ENCODE results near the gene ACACB. TPM values are rescaled to one million over a fixed set of nuclear protein-coding genes. Genes with fewer than 3 reads are reported as not detected.

Gene ACACB
- total RNA-seq, 2 donors from 2014 or later: 6.8 to 12.7 TPM

DNA sequence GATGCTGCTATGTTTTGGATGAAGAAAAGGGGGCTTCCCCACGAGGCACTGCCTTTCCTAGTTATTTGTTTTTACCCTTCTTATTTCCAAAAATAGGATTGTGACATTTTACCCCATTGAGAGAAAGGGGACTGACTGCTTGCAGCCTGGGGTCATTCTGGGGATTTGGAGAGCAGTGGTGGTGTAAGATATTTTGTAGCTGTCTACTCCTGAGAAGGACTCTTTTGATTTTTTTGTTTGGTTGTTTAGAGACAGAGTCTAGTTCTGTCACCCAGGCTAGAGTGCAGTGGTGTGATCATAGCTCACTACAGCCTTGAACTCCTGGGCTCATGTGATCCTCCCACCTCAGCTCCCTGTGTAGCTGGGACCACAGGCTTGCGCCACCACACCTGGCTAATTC lies 113.8 kb downstream of the ACACB start:
- Histone ChIP-seq H3K4me1 (ENCODE audit: control insufficient read depth, insufficient read depth, low read length) (no peaks in the 10 kb centered on the region), H3K27ac (ENCODE audit: low read depth, low read length) (no peak overlapping the region), H3K4me3 (ENCODE audit: low read length) (no peak overlapping the region), H3K9me3 (ENCODE audit: control insufficient read depth, low read length) (no peaks in the 10 kb centered on the region), H3K36me3 (ENCODE audit: control insufficient read depth, insufficient read depth, low read length) (no peaks in the 10 kb centered on the region), H3K27me3 (ENCODE audit: control insufficient read depth, insufficient read depth, low read length, poor library complexity, severe bottlenecking) (no peaks in the 10 kb centered on the region), H3K9ac (ENCODE audit: extremely low read depth, low read length, poor library complexity, severe bottlenecking) (no peak overlapping the region)
- TF ChIP-seq, protein P1, sequence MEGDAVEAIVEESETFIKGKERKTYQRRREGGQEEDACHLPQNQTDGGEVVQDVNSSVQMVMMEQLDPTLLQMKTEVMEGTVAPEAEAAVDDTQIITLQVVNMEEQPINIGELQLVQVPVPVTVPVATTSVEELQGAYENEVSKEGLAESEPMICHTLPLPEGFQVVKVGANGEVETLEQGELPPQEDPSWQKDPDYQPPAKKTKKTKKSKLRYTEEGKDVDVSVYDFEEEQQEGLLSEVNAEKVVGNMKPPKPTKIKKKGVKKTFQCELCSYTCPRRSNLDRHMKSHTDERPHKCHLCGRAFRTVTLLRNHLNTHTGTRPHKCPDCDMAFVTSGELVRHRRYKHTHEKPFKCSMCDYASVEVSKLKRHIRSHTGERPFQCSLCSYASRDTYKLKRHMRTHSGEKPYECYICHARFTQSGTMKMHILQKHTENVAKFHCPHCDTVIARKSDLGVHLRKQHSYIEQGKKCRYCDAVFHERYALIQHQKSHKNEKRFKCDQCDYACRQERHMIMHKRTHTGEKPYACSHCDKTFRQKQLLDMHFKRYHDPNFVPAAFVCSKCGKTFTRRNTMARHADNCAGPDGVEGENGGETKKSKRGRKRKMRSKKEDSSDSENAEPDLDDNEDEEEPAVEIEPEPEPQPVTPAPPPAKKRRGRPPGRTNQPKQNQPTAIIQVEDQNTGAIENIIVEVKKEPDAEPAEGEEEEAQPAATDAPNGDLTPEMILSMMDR (conservative IDR thresholded peaks at IDR 0.05): no peak
- H3K36me3 Mint-ChIP-seq (ENCODE audit: low read depth): no peaks in the 10 kb centered on the region
- H3K27me3 Mint-ChIP-seq (ENCODE audit: insufficient read depth): no peaks in the 10 kb centered on the region
- DNase-seq: no peak
- no peaks in the 10 kb centered on the region for H3K9me3 Mint-ChIP-seq
- no peak overlapping the region for H3K27ac Mint-ChIP-seq
- H3K4me3 Mint-ChIP-seq: no peak overlapping the region
- WGBS, 2 experiments (ENCODE audit: insufficient coverage in 1 of 2, insufficient read length in 1 of 2): 86 to 100% methylated on average over 1 to 2 of the region's 2 CpGs
- H3K4me1 Mint-ChIP-seq: no peaks in the 10 kb centered on the region

DNA sequence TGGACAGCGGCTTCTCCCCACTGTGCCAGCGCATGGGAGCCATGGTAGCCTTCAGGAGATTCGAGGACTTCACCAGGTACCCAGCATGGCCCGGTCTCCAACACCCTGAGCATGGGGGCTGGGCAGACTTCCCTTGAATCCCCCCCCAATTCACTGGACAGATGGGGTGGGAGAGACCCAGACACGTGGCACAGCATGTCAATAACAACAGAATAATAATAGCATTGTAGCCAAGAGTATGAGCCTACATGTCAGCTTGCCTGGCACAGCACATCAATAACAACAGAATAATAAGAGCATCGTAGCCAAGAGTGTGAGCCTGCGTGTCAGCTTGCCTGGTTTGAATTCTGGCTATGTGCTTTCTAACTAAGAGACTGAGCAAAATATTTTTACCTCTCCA lies 116.3 kb downstream of the ACACB start:
- no peaks in the 10 kb centered on the region for H3K27me3 Mint-ChIP-seq (ENCODE audit: insufficient read depth)
- no peaks in the 10 kb centered on the region for H3K9me3 Mint-ChIP-seq
- Histone ChIP-seq H3K36me3 (ENCODE audit: control insufficient read depth, insufficient read depth, low read length) (no peaks in the 10 kb centered on the region), H3K27me3 (ENCODE audit: control insufficient read depth, insufficient read depth, low read length, poor library complexity, severe bottlenecking) (no peaks in the 10 kb centered on the region), H3K27ac (ENCODE audit: low read depth, low read length) (no peak overlapping the region), H3K4me3 (ENCODE audit: low read length) (no peak overlapping the region), H3K9me3 (ENCODE audit: control insufficient read depth, low read length) (no peaks in the 10 kb centered on the region), H3K4me1 (ENCODE audit: control insufficient read depth, insufficient read depth, low read length) (no peaks in the 10 kb centered on the region), H3K9ac (ENCODE audit: extremely low read depth, low read length, poor library complexity, severe bottlenecking) (no peak overlapping the region)
- H3K36me3 Mint-ChIP-seq (ENCODE audit: low read depth): no peaks in the 10 kb centered on the region
- no peak overlapping the region for H3K27ac Mint-ChIP-seq
- 90 to 93% methylated on average over 3 to 7 of the region's 7 CpGs for WGBS, 2 experiments (ENCODE audit: insufficient coverage in 1 of 2, insufficient read length in 1 of 2)
- H3K4me3 Mint-ChIP-seq: no peak overlapping the region
- DNase-seq: no peak
- TF ChIP-seq, protein P1 (conservative IDR thresholded peaks at IDR 0.05): no peak
- no peaks in the 10 kb centered on the region for H3K4me1 Mint-ChIP-seq

DNA sequence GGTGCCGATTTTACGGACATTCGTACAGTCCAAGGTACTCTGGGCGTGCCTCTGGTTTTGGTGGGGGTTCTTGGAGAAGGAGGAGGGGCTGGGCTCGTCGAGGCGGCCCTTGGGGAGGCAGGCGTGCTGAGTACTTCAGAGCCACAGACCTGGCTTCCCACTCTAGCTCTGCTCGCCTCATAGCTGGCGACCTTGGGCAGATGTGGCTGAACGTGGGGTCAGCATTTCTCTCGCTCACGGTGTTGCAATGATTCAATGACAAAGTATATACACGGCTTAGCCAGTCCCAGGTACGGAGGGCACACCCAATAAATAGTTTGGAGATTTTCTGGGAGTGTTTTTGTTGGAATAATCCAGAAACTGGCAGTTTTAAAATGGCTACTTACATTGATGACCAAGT lies 117.6 kb downstream of the ACACB start:
- Mint-ChIP-seq H3K36me3 (ENCODE audit: low read depth) (no peaks in the 10 kb centered on the region), H3K4me3 (no peak overlapping the region), H3K9me3 (no peaks in the 10 kb centered on the region), H3K4me1 (no peaks in the 10 kb centered on the region), H3K27me3 (ENCODE audit: insufficient read depth) (no peaks in the 10 kb centered on the region), H3K27ac (no peak overlapping the region)
- H3K27ac ChIP-seq (ENCODE audit: low read depth, low read length): no peak overlapping the region
- no peaks in the 10 kb centered on the region for H3K9me3 ChIP-seq (ENCODE audit: control insufficient read depth, low read length)
- no peak overlapping the region for H3K9ac ChIP-seq (ENCODE audit: extremely low read depth, low read length, poor library complexity, severe bottlenecking)
- no peaks in the 10 kb centered on the region for H3K4me1 ChIP-seq (ENCODE audit: control insufficient read depth, insufficient read depth, low read length)
- no peaks in the 10 kb centered on the region for H3K27me3 ChIP-seq (ENCODE audit: control insufficient read depth, insufficient read depth, low read length, poor library complexity, severe bottlenecking)
- H3K4me3 ChIP-seq (ENCODE audit: low read length): no peak overlapping the region
- WGBS, 2 experiments (ENCODE audit: insufficient coverage in 1 of 2, insufficient read length in 1 of 2): 90 to 100% methylated on average over 7 to 15 of the region's 15 CpGs
- no peaks in the 10 kb centered on the region for H3K36me3 ChIP-seq (ENCODE audit: control insufficient read depth, insufficient read depth, low read length)
- TF ChIP-seq, protein P1 (conservative IDR thresholded peaks at IDR 0.05): no peak
- DNase-seq: no peak
